DMS114 treated with DMSO at 0.1 percent for 48 hours (cell line): ENCODE results near the gene TBC1D3B.
"Not testable (repeated sequence)": the region's sequence is repeated elsewhere in the genome, so short reads cannot be mapped to it uniquely, and the experiment has no call there.

Experiments used
- DNase-seq: peaks from one replicate; lab custom pipeline; 2025; ENCODE audit not compliant: unreplicated experiment; lab: John Stamatoyannopoulos, UW

The TBC1D3B gene

DNA sequence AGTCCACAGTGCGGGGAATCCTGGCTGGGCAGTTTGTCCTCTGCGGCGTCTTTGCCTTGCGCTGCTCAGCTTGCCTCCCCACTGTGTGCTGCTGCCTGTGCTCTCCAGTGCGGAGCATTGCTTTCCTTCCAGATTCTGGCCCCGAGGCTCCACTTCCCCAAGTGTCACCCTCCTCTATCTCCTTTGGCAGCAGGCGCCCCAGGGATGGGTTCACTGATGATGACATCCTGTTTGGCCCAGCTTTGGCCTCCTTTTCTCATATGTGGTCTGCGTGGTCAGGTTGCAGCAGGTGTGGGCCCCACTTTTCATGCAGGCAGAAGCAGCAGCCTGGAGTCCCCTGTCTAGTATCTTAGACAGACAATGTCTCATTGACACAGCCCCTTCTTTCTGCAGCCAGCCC lies 25.1 kb upstream of the TBC1D3B start:
- DNase-seq: not testable (repeated sequence)

DNA sequence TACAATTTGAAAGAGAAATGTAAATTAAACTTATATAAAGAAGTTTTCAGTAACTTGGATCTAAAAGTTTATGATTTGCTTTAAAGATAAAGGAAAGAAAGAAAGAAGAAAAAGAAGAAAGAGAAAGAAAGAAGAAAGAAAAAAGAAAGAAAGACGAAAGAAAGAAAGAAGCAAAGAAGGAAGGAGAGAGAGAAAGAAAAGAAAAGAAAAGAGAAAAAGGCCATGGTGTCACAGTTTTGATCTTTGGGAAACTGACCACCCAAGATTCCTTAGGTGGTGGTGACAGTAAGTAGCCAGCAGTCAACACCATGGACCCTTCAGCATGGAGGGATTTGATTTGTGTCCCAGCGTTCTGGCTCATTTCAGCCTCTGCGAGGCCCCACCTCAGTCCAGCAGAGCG lies 24.7 kb upstream of the TBC1D3B start:
- not testable (repeated sequence) for DNase-seq

DNA sequence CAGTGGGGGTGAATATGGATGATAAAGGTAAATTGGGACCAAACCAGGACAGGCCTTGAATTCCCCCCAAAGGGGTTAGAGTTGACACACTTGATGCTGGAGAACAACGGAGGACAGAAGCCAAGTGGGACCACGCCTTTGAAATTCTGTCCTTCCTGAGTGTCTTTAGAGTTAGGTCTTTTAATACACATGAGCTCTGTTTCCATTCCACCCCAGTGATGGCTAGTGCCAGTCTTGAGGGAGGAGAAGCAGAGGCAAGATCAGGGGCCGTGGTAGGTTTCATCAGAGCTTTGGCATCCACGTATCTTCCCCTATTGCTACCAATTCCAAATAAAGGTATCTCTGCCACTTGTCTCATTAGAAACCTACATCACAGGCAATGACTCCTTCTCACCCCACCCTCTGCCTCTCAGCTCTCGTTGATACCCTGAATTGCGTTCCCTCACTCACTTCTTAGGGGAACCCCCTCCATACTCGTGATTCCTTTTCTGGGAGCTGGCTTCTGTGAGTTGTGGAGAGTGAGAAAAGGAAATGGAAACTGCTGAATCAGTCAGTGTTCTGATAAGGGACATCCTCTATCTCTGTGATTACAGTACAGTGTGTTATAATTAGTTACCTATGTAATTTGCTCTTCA lies 22.5 kb upstream of the TBC1D3B start:
- DNase-seq: no peak

DNA sequence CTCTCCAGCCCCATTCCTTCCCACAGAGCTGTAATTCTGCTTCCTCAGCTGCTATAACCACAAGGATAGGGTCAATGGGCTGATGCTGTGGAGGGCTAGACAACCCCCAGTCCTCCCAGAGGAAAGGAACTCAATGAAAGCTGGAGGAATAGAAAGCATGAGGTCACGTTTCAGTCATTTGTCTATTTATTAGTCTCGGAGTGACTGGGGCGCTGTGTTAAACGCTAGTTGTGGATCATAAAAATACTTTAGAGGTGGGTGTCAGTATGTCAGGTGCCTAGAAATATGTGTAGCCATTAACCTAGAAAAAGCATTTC lies 20.9 kb upstream of the TBC1D3B start:
- no peak for DNase-seq

DNA sequence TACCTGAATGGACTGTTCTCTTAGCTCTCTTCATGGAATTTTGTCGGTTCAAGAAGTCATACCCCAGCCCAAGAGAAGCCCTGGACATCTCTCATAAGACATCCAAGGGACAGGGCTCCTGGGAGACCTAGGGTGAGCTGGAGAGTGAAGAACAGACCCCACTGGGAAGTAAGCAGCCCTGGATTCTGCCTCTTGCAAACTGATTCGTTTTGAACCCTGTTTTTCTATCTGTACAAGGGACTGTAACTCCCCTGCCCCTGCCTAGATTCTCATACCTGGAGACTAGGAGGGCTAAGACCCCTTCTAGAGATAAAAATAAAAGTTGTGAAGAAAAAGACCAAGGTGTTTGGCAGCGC lies 19.7 kb upstream of the TBC1D3B start:
- no peak for DNase-seq

- DNase-seq: no peak
Observed at GRCh38 chr17:36195434-36196130, 19.1 kb upstream of the TBC1D3B start.

- DNase-seq: not testable (repeated sequence)
Observed at GRCh38 chr17:36194832-36195433, 18.5 kb upstream of the TBC1D3B start.

DNA sequence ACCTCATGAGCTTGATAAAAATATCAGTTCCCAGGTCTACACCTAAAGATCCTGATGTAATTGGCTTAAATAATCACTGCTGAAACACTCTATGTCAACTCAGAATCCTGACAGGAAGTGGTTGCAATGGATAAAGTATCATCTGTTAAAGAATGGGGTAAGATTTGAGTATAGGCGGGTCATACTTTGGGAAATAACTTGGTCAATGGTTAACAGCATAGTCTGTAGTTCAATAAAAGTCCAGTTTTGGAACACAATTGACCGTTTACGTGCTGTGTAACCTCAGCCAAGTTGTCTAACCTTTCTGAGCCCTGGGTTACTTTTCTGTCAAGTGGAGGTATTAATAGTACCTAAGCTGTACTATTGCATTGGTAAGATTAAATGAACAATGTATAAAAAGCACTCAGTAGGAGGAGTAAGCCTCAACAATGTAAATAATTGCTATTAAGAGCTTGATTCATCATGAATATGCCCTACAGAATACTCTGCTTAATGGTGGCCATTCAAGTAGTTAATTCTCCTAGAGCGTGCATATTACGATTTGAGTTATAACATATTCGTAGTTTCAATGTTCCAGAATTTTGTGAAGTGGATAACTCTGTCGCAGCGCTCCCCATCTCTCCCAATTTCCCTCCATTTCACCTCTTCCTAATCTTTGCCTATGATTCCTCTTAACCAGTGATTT lies 17.9 kb upstream of the TBC1D3B start:
- DNase-seq: not testable (repeated sequence)

GRCh38 chr17:36193216-36193775 lies 16.9 kb upstream of the TBC1D3B start:
- DNase-seq: no peak

DNA sequence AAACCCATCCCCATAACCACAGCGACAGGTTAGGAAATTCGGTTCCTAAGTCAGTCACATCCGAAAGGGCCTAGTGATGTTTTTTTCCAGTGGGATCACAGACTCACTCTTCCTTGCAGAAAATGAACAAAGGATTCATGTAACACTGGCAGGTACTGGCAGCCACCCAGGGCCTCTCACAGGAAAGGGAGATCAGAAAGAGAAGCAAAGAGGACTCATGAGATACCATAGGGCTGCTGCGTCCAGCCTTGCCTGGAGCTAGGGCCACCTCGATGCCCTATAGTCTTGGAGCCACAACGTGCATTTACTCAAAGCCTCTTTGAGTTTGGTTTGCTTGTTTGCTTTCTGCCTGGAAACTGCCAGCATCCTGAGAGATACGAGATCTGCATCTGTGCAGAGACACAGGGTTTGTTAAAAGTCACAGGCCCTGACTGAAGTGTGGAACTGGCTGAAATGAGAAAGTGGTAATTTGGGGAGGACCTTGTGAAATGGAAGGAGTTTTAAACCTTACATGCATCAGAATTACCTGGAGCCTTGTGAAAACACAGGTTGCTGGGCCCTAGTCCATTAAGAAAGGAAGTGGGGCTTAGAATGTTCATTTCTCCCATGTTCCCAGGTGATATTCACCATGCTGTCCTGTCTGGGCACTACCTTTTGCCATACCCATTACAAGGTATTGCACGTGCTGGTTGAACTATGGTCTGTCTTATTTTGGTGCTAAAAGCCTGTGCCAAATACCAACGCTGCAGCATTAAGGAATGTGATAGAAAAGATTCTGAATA lies 14.3 kb upstream of the TBC1D3B start:
- DNase-seq: not testable (repeated sequence)

- not testable (repeated sequence) for DNase-seq
Observed at GRCh38 chr17:36189993-36190392, 13.6 kb upstream of the TBC1D3B start.

DNA sequence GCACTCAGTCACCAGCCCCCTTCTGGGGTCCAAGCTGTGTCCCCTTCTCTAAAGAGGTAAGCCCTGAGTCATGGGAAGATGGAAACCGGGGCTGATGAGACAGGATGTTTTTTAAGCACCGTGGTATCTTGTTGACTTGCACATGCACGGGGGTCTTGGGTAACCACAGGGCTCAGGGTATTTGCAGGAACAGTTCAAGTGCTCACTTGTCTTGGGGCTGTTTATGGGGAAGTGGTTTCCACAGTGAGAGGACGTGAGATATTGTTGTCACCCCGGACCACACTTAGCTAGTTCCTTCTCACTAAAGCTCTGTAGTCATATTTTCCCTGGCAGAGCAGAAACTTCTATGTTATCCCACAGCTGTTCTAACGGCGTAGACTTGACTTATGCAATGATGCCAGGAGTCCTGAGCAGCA lies 12.5 kb upstream of the TBC1D3B start:
- no peak for DNase-seq

- DNase-seq: not testable (repeated sequence)
Observed at GRCh38 chr17:36187943-36188665, 11.7 kb upstream of the TBC1D3B start.

DNA sequence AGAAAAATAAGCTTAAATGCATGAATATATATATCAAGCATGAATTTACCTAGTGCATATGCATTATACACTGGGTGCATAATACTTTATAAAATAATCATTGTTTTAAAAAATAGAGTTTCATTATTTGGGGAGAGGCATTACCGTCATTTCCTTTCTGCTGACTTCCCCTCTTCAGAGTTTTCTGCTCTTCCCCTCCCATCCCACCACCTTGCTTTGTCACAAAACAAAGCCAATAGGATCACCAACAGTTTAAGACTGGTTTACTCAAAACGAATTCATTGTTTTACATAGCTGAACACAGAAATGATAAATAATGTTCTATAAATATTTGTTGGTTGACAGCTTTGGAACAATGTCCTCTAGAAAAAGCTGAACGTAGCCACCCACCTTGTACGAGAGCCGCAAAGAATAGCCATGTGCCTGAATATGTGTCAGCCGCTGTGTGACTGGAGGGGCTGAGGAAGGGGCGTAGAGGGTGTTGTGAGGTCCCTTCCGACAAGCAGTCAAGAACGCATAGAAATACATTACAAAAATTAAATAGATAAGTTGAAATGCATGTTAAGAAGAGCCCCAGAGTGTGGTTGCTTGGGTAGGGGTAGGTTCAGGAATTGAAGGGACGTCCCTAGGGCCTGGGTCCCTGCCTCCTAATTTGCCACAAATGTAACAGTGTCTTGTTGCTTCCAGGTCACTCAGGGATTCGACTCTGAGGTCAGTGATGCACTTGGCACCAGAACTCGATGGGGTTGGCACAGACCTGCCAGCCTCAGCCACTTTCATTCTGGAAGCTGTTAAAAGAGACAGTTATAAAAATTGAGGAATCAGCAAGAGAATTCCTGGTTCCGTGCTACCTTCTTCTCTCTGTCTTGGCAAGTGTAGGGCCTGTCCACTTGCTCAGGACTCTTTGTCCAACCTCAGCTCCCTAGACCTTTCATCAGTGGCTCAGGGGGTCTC lies 10.7 kb upstream of the TBC1D3B start:
- DNase-seq: not testable (repeated sequence)

GRCh38 chr17:36185416-36185815 lies 9.0 kb upstream of the TBC1D3B start:
- DNase-seq: no peak

GRCh38 chr17:36184023-36184765 lies 7.8 kb upstream of the TBC1D3B start:
- no peak for DNase-seq

- no peak for DNase-seq
Observed at GRCh38 chr17:36183001-36183971, 6.8 kb upstream of the TBC1D3B start.
